ENCODE results near the gene LIN7C. TPM values are rescaled to one million over a fixed set of nuclear protein-coding genes. Genes with fewer than 3 reads are reported as not detected.

LIN7C gene
- total RNA-seq, 1 donor from 2014 or later, result 15.5 TPM

- peaks cover 5% of the 10 kb centered on the region for H3K4me1 ChIP-seq
- no peaks in the 10 kb centered on the region for H3K36me3 ChIP-seq
- no peak overlapping the region for H3K27ac ChIP-seq (replicated peaks)
- DNase-seq, result no peak
- no peaks in the 10 kb centered on the region for H3K27me3 ChIP-seq (ENCODE audit: low read depth)
- no peak for TF ChIP-seq CTCF (IDR thresholded peaks at IDR 0.05; ENCODE audit: borderline replicate concordance)
- H3K4me3 ChIP-seq, result no peak overlapping the region
- H3K9me3 ChIP-seq (replicated peaks), result no peaks in the 10 kb centered on the region
- intact Hi-C loops (cut with micrococcal nuclease), result no loop called here
Measured at GRCh38 chr11:27532652-27533325, 26.2 kb upstream of the LIN7C start.

GRCh38 chr11:27528712-27529111, 22.1 kb upstream of the LIN7C start:
- no peak for DNase-seq
- no peaks in the 10 kb centered on the region for H3K27me3 ChIP-seq (ENCODE audit: low read depth)
- no peak overlapping the region for H3K27ac ChIP-seq (replicated peaks)
- peak; percentile 32 for TF ChIP-seq CTCF (IDR thresholded peaks at IDR 0.05; ENCODE audit: borderline replicate concordance)
- no peak overlapping the region for H3K4me3 ChIP-seq
- H3K9me3 ChIP-seq (replicated peaks), result no peaks in the 10 kb centered on the region
- peaks cover 19% of the 10 kb centered on the region for H3K4me1 ChIP-seq
- no peaks in the 10 kb centered on the region for H3K36me3 ChIP-seq
- intact Hi-C loops (cut with micrococcal nuclease), result no loop called here

- no peak for DNase-seq
- Histone ChIP-seq H3K36me3 (no peaks in the 10 kb centered on the region), H3K4me3 (no peak overlapping the region), H3K9me3 (replicated peaks) (no peaks in the 10 kb centered on the region), H3K4me1 (peaks cover 19% of the 10 kb centered on the region), H3K27ac (replicated peaks) (peak overlapping the region; percentile 62), H3K27me3 (ENCODE audit: low read depth) (no peaks in the 10 kb centered on the region)
- intact Hi-C loops (cut with micrococcal nuclease), result no loop called here
- TF ChIP-seq CTCF (IDR thresholded peaks at IDR 0.05; ENCODE audit: borderline replicate concordance), result no peak
Measured at GRCh38 chr11:27526535-27526934, 20.0 kb upstream of the LIN7C start.

- Histone ChIP-seq H3K9me3 (replicated peaks) (no peaks in the 10 kb centered on the region), H3K4me3 (no peak overlapping the region), H3K36me3 (no peaks in the 10 kb centered on the region), H3K27me3 (ENCODE audit: low read depth) (no peaks in the 10 kb centered on the region), H3K4me1 (peaks cover 19% of the 10 kb centered on the region), H3K27ac (replicated peaks) (peak overlapping the region; percentile 62)
- peak; percentile 34 for DNase-seq
- TF ChIP-seq CTCF (IDR thresholded peaks at IDR 0.05; ENCODE audit: borderline replicate concordance), result no peak
- intact Hi-C loops (cut with micrococcal nuclease), result no loop called here
Measured at GRCh38 chr11:27525824-27526516, 19.4 kb upstream of the LIN7C start.

GRCh38 chr11:27524155-27524554, 17.6 kb upstream of the LIN7C start:
- Histone ChIP-seq H3K27ac (replicated peaks) (no peak overlapping the region), H3K9me3 (replicated peaks) (no peaks in the 10 kb centered on the region), H3K27me3 (ENCODE audit: low read depth) (no peaks in the 10 kb centered on the region), H3K4me3 (no peak overlapping the region), H3K36me3 (no peaks in the 10 kb centered on the region), H3K4me1 (peaks cover 19% of the 10 kb centered on the region)
- peak; percentile 17 for TF ChIP-seq CTCF (IDR thresholded peaks at IDR 0.05; ENCODE audit: borderline replicate concordance)
- intact Hi-C loops (cut with micrococcal nuclease), result no loop called here
- no peak for DNase-seq

All from left ventricle myocardium inferior (tissue), 1 donor.